Measurements from ENCODE around the gene MYLK.

The MYLK gene

GRCh38 chr3:123766193-123767008 is 117.7 kb downstream of the MYLK start:
- Mint-ChIP-seq H3K9me3 (no peaks in the 10 kb centered on the region), H3K4me3 (no peak overlapping the region), H3K4me1 (no peaks in the 10 kb centered on the region), H3K27me3 (peaks cover 8% of the 10 kb centered on the region), H3K27ac (peak overlapping the region in 1 of 2 donors; percentile 61)
- DNase-seq (no peak), ATAC-seq (peak; percentile 18)

GRCh38 chr3:123765475-123766128 is 118.5 kb downstream of the MYLK start:
- H3K4me3 Mint-ChIP-seq = no peak overlapping the region
- ATAC-seq (no peak), DNase-seq (no peak)
- H3K4me1 Mint-ChIP-seq = no peaks in the 10 kb centered on the region
- peaks cover 8% of the 10 kb centered on the region for H3K27me3 Mint-ChIP-seq
- H3K27ac Mint-ChIP-seq = no peak overlapping the region
- no peaks in the 10 kb centered on the region for H3K9me3 Mint-ChIP-seq

GRCh38 chr3:123764647-123765046 is 119.5 kb downstream of the MYLK start:
- no peak overlapping the region for H3K4me3 Mint-ChIP-seq
- peaks cover 8% of the 10 kb centered on the region for H3K27me3 Mint-ChIP-seq
- no peak overlapping the region for H3K27ac Mint-ChIP-seq
- H3K9me3 Mint-ChIP-seq = no peaks in the 10 kb centered on the region
- no peaks in the 10 kb centered on the region for H3K4me1 Mint-ChIP-seq
- DNase-seq (no peak), ATAC-seq (no peak)

DNA sequence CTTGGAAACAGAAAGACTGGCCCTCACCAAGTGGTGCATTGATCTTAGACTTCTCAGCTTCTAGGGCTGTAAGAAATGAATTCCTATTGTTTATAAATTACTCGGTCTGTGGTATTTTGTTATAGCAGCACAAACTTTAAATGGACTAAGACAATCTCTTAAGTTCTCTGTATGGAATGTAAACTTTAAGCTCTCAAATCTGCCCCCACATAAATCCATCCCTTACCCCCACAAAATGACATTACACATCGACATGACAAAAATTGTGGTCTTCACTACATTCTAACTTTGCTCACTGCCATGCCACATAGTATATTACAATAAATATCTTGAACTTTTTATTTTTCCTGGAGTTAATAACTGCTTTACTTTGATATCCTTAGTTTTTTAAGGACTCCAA is 121.3 kb downstream of the MYLK start:
- no peak for ATAC-seq
- Mint-ChIP-seq H3K4me3 (no peak overlapping the region), H3K27ac (no peak overlapping the region), H3K9me3 (no peaks in the 10 kb centered on the region), H3K27me3 (peaks cover 24% of the 10 kb centered on the region), H3K4me1 (no peaks in the 10 kb centered on the region)
- DNase-seq = no peak

GRCh38 chr3:123760817-123761216 is 123.3 kb downstream of the MYLK start:
- no peak for DNase-seq
- Mint-ChIP-seq H3K27me3 (peaks cover 28% of the 10 kb centered on the region), H3K4me1 (peaks cover 5% of the 10 kb centered on the region), H3K4me3 (no peak overlapping the region), H3K27ac (no peak overlapping the region), H3K9me3 (no peaks in the 10 kb centered on the region)
- ATAC-seq = no peak

GRCh38 chr3:123759871-123760270 is 124.3 kb downstream of the MYLK start:
- H3K9me3 Mint-ChIP-seq = no peaks in the 10 kb centered on the region
- H3K4me1 Mint-ChIP-seq = peaks cover 5% of the 10 kb centered on the region
- peaks cover 34% of the 10 kb centered on the region for H3K27me3 Mint-ChIP-seq
- H3K27ac Mint-ChIP-seq = no peak overlapping the region
- DNase-seq = no peak
- no peak overlapping the region for H3K4me3 Mint-ChIP-seq
- no peak for ATAC-seq

- Mint-ChIP-seq H3K4me3 (no peak overlapping the region), H3K27me3 (peaks cover 28% of the 10 kb centered on the region), H3K27ac (no peak overlapping the region), H3K4me1 (peaks cover 5% of the 10 kb centered on the region), H3K9me3 (no peaks in the 10 kb centered on the region)
- no peak for DNase-seq
- no peak for ATAC-seq
Measured at GRCh38 chr3:123759311-123759710, 124.8 kb downstream of the MYLK start.

DNA sequence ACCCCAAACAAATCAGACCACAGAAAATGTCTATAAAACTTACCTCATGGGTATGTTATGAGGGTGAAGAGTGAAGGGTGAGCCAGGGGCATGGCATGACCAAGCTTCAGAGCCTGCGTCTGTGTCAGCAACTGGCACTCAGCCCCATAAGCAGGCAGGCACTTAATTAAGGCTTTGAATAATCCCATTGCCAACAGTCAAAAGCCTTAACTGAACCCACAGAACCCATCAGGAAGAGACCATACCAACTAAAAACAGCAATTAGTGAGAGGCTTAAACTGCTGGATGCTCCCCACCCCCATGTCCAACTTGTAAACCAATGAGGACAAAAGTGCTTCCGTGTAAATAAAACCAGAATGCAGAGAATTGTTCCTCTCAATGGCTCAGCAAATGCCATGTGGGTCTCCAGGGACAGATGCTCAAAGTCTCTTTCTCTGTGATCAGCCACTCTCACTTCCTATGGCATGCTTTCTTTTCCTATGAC is 126.0 kb downstream of the MYLK start:
- Mint-ChIP-seq H3K4me1 (peaks cover 5% of the 10 kb centered on the region), H3K9me3 (no peaks in the 10 kb centered on the region), H3K27me3 (peaks cover 28% of the 10 kb centered on the region), H3K27ac (no peak overlapping the region), H3K4me3 (no peak overlapping the region)
- ATAC-seq (no peak), DNase-seq (no peak)

- DNase-seq = no peak
- Mint-ChIP-seq H3K4me3 (no peak overlapping the region), H3K27ac (peak overlapping the region in 1 of 2 donors; percentile 34), H3K27me3 (peaks cover 28% of the 10 kb centered on the region), H3K9me3 (no peaks in the 10 kb centered on the region), H3K4me1 (peaks cover 5% of the 10 kb centered on the region)
- no peak for ATAC-seq
Measured at GRCh38 chr3:123757281-123757940, 126.7 kb downstream of the MYLK start.

DNA sequence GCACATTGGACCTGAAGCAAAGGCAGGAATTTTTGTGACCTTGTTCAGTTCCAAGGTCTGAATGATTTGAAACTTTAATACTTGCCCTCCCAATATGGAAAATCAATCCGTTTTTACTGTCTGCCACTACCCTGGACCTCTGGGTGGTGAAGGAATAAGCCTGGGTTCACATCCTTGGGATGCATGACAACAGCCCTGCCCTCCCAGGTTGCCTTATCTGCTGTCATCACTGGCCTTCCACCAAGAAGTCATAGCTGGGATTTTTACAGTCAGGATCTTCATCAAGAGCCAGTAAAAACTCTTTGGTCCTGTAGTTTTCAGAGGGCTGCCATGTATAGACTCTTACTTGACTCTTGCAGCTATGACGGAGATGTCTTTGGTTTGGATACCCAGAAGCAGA is 128.6 kb downstream of the MYLK start:
- peaks cover 5% of the 10 kb centered on the region for H3K4me1 Mint-ChIP-seq
- ATAC-seq = no peak
- peaks cover 28% of the 10 kb centered on the region for H3K27me3 Mint-ChIP-seq
- H3K4me3 Mint-ChIP-seq = no peak overlapping the region
- H3K27ac Mint-ChIP-seq = no peak overlapping the region
- no peaks in the 10 kb centered on the region for H3K9me3 Mint-ChIP-seq
- DNase-seq = no peak

GRCh38 chr3:123755085-123755484 is 129.0 kb downstream of the MYLK start:
- Mint-ChIP-seq H3K4me3 (no peak overlapping the region), H3K27me3 (peaks cover 28% of the 10 kb centered on the region), H3K9me3 (no peaks in the 10 kb centered on the region), H3K4me1 (peaks cover 5% of the 10 kb centered on the region), H3K27ac (no peak overlapping the region)
- ATAC-seq = no peak
- no peak for DNase-seq

- H3K27ac Mint-ChIP-seq = no peak overlapping the region
- no peak overlapping the region for H3K4me3 Mint-ChIP-seq
- H3K27me3 Mint-ChIP-seq = peaks cover 16% of the 10 kb centered on the region
- peaks cover 5% of the 10 kb centered on the region for H3K4me1 Mint-ChIP-seq
- ATAC-seq (no peak), DNase-seq (no peak)
- H3K9me3 Mint-ChIP-seq = no peaks in the 10 kb centered on the region
Measured at GRCh38 chr3:123753286-123753685, 130.8 kb downstream of the MYLK start.

GRCh38 chr3:123752228-123752627 is 131.9 kb downstream of the MYLK start:
- H3K4me3 Mint-ChIP-seq = no peak overlapping the region
- ATAC-seq = peak; percentile 6

DNA sequence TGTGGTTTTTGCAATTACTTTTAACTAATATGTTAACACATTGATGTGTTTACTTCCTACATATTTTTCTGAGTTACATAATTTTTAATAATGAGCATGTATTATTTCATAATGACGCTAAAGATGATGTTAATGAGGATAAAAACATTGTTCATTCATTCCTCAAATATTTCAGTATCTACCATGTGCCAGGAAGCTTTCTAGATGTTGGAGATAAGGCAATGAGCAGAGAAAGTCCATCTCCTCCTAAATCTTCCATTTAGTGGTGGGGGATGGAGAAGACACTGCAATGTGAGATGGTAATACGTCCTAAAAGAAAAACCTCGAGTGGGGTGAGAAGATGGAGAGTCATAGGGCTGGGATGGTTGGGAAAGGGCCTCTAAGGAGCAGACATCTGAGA is 132.7 kb downstream of the MYLK start:
- H3K4me1 Mint-ChIP-seq = no peaks in the 10 kb centered on the region
- no peaks in the 10 kb centered on the region for H3K9me3 Mint-ChIP-seq
- no peak overlapping the region for H3K4me3 Mint-ChIP-seq
- no peak for ATAC-seq
- peaks cover 8% of the 10 kb centered on the region for H3K27me3 Mint-ChIP-seq
- H3K27ac Mint-ChIP-seq = no peak overlapping the region
- DNase-seq = no peak

More at GRCh38 chr3:123752228-123752627, 131.9 kb downstream of the MYLK start:
- Mint-ChIP-seq H3K27ac (no peak overlapping the region), H3K4me1 (peaks cover 2% of the 10 kb centered on the region), H3K27me3 (peaks cover 8% of the 10 kb centered on the region), H3K9me3 (no peaks in the 10 kb centered on the region)
- DNase-seq = no peak

DNA sequence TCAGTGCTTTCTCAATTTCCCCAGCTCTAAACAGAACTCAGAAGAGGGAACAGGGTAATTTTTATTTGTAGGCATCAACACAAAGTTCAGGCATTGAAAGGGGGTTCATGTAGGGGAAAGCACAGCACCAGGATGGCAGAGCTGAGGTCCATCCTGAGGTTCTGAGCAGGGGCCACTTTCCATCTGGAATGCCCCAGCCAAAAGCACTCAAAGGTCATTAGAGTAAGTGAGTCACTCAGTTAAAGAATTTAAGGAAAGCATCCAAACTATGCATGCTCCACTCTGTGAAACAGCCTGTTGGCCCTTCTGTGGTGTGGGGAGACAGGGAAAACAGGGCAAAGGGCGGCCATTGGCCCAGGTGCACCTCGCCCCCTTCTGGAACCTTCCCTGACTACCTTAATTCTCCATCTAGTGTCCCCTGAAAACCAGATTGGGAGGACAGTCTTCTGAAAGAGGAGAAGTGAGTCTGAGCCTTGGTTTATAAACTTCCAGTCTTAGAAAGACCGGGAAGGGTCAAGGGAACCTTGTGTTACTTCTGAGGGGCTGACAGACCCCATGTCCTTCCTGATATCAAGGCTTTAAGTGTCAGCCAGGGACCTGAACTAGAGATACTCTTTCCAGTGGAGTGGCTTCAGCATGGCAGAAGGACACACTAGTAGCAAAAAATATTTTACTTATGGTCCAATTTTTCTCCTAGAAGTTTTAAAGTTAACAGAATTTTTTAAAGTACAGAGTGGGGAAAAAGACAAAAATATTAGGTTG is 133.3 kb downstream of the MYLK start:
- H3K4me1 Mint-ChIP-seq = no peaks in the 10 kb centered on the region
- ATAC-seq (no peak), DNase-seq (no peak)
- H3K27ac Mint-ChIP-seq = no peak overlapping the region
- no peaks in the 10 kb centered on the region for H3K9me3 Mint-ChIP-seq
- H3K4me3 Mint-ChIP-seq = no peak overlapping the region
- peaks cover 8% of the 10 kb centered on the region for H3K27me3 Mint-ChIP-seq

Measured in stimulated activated naive CD8-positive, alpha-beta T cell treated with anti-CD3 and anti-CD28 coated beads, Interleukin-15, amount 100 ng/mL, for 72 hours (primary cell).